Activated CD4-positive, alpha-beta memory T cell treated with anti-CD3 and anti-CD28 coated beads, Interleukin-2, amount 10 ng/mL, durations not matched to agents 7 days and 5 days (primary cell): ENCODE data around the gene MAST1. TPM values are rescaled to one million over a fixed set of nuclear protein-coding genes. Genes with fewer than 3 reads are reported as not detected.
A peak's percentile ranks its signal among the peaks of the same experiment; 100 is the strongest.

Experiments used
- CTCF ChIA-PET: fragments of 350-600 bp; sonication (Branson Sonifier 250); formaldehyde crosslinking; loops from one replicate; lab custom pipeline; 2021; ENCODE audit warnings: antibody characterized with exemption, inconsistent platforms; lab: Charles Lee
- POLR2A ChIA-PET: fragments of 350-600 bp; sonication (Branson Sonifier 250); formaldehyde crosslinking; loops from one replicate; lab custom pipeline; 2021; ENCODE audit warnings: antibody characterized with exemption; lab: Charles Lee
- DNase-seq: peaks from one replicate; pipeline ENCODE4 v3.0.0-alpha.2; 2020
- H3K27ac Mint-ChIP-seq: one replicate; pipeline ENCODE4 v1.8.0; 2021; ENCODE audit warnings: mild to moderate bottlenecking, mixed read lengths
- H3K27me3 Mint-ChIP-seq: one replicate; pipeline ENCODE4 v1.8.0; 2021; ENCODE audit warnings: mixed read lengths
- H3K36me3 Mint-ChIP-seq: one replicate; pipeline ENCODE4 v1.8.0; 2021; ENCODE audit warnings: low read depth, mixed read lengths
- H3K4me1 Mint-ChIP-seq: one replicate; pipeline ENCODE4 v1.8.0; 2021; ENCODE audit warnings: mixed read lengths
- H3K4me3 Mint-ChIP-seq: one replicate; pipeline ENCODE4 v1.8.0; 2021; ENCODE audit warnings: mild to moderate bottlenecking, mixed read lengths
- H3K9me3 Mint-ChIP-seq: one replicate; pipeline ENCODE4 v1.8.0; 2021; ENCODE audit warnings: mixed read lengths
- total RNA-seq, 2 experiments: library from RNA; stranded (reverse); gene quantifications; one replicate each; pipeline ENCODE4 v1.2.3, GENCODE V29; 2021

MAST1 gene
- total RNA-seq, 2 experiments from 2014 or later, result 1.1 to 2.1 TPM

- H3K9me3 Mint-ChIP-seq, result peaks cover 9% of the 10 kb centered on the region
- no peaks in the 10 kb centered on the region for H3K27me3 Mint-ChIP-seq
- CTCF ChIA-PET, result interaction anchor here (0.6 kb wide), 1 partner anchor 25 kb away, joined by 4 read pairs; no protein-coding TSS in a partner anchor
- no peak overlapping the region for H3K27ac Mint-ChIP-seq
- no peak overlapping the region for H3K4me3 Mint-ChIP-seq
- peaks cover 24% of the 10 kb centered on the region for H3K36me3 Mint-ChIP-seq
- POLR2A ChIA-PET, result interaction anchor here (0.7 kb wide), 1 partner anchor 48 kb away, joined by 3 read pairs; no protein-coding TSS in a partner anchor
- H3K4me1 Mint-ChIP-seq, result peaks cover 14% of the 10 kb centered on the region
- no peak for DNase-seq
Observed at GRCh38 chr19:12871681-12872080, 33.4 kb downstream of the MAST1 start.

GRCh38 chr19:12872255-12872654 is 33.9 kb downstream of the MAST1 start:
- H3K27me3 Mint-ChIP-seq, result no peaks in the 10 kb centered on the region
- no peak overlapping the region for H3K4me3 Mint-ChIP-seq
- peaks cover 10% of the 10 kb centered on the region for H3K4me1 Mint-ChIP-seq
- peaks cover 9% of the 10 kb centered on the region for H3K9me3 Mint-ChIP-seq
- no peak overlapping the region for H3K27ac Mint-ChIP-seq
- DNase-seq, result no peak
- ChIA-PET CTCF (interaction anchor here (1.0 to 1.3 kb wide), 5 partner anchors 8 to 93 kb away, joined by 4 to 11 read pairs (median 8); no protein-coding TSS in a partner anchor), POLR2A (interaction anchor here (1.3 to 1.5 kb wide), 2 partner anchors 13 to 135 kb away, joined by 3 to 10 read pairs; partner anchors contain the start of gene GET3)
- peaks cover 24% of the 10 kb centered on the region for H3K36me3 Mint-ChIP-seq

- H3K36me3 Mint-ChIP-seq, result peaks cover 28% of the 10 kb centered on the region
- no peaks in the 10 kb centered on the region for H3K27me3 Mint-ChIP-seq
- peaks cover 9% of the 10 kb centered on the region for H3K4me1 Mint-ChIP-seq
- peak; percentile 75 for DNase-seq
- H3K4me3 Mint-ChIP-seq, result peak overlapping the region; percentile 51
- CTCF ChIA-PET, result interaction anchor here (0.5 to 1.3 kb wide), 12 partner anchors 9 to 1391 kb away, joined by 3 to 11 read pairs (median 4); partner anchors contain the start of gene DHPS
- H3K27ac Mint-ChIP-seq, result peak overlapping the region; percentile 21
- POLR2A ChIA-PET, result interaction anchor here (0.8 to 1.6 kb wide), 4 partner anchors 9 to 279 kb away, joined by 3 to 10 read pairs (median 6); partner anchors contain the start of gene GET3
- peaks cover 9% of the 10 kb centered on the region for H3K9me3 Mint-ChIP-seq
Observed at GRCh38 chr19:12872941-12873890, 34.9 kb downstream of the MAST1 start.

GRCh38 chr19:12873891-12874745 is 35.8 kb downstream of the MAST1 start:
- H3K9me3 Mint-ChIP-seq, result peaks cover 9% of the 10 kb centered on the region
- peaks cover 11% of the 10 kb centered on the region for H3K4me1 Mint-ChIP-seq
- no peak overlapping the region for H3K4me3 Mint-ChIP-seq
- DNase-seq, result no peak
- H3K27ac Mint-ChIP-seq, result no peak overlapping the region
- H3K27me3 Mint-ChIP-seq, result no peaks in the 10 kb centered on the region
- CTCF ChIA-PET, result interaction anchor here (1.3 kb wide), 1 partner anchor 26 kb away, joined by 5 read pairs; no protein-coding TSS in a partner anchor
- H3K36me3 Mint-ChIP-seq, result peaks cover 35% of the 10 kb centered on the region
- POLR2A ChIA-PET, result interaction anchor here (1.6 kb wide), 1 partner anchor 8 kb away, joined by 8 read pairs; no protein-coding TSS in a partner anchor

GRCh38 chr19:12875086-12875485 is 36.8 kb downstream of the MAST1 start:
- no peaks in the 10 kb centered on the region for H3K27me3 Mint-ChIP-seq
- CTCF ChIA-PET, result interaction anchor here (1.3 kb wide), 1 partner anchor 90 kb away, joined by 3 read pairs; no protein-coding TSS in a partner anchor
- peaks cover 19% of the 10 kb centered on the region for H3K4me1 Mint-ChIP-seq
- peaks cover 9% of the 10 kb centered on the region for H3K9me3 Mint-ChIP-seq
- no peak overlapping the region for H3K27ac Mint-ChIP-seq
- no peak for DNase-seq
- no peak overlapping the region for H3K4me3 Mint-ChIP-seq
- POLR2A ChIA-PET, result interaction anchor here (3.0 kb wide), 1 partner anchor 10 kb away, joined by 9 read pairs; no protein-coding TSS in a partner anchor
- peaks cover 37% of the 10 kb centered on the region for H3K36me3 Mint-ChIP-seq

GRCh38 chr19:12880551-12881171 is 42.3 kb downstream of the MAST1 start:
- peaks cover 38% of the 10 kb centered on the region for H3K4me1 Mint-ChIP-seq
- no peaks in the 10 kb centered on the region for H3K27me3 Mint-ChIP-seq
- POLR2A ChIA-PET, result interaction anchor here (0.8 to 2.9 kb wide), 7 partner anchors 11 to 219 kb away, joined by 3 to 19 read pairs (median 3); partner anchors contain the start of genes GCDH, RAD23A and TRIR
- CTCF ChIA-PET, result interaction anchor here (0.9 to 2.8 kb wide), 7 partner anchors 10 to 180 kb away, joined by 3 to 26 read pairs (median 7); partner anchors contain the start of gene GCDH
- peaks cover 9% of the 10 kb centered on the region for H3K9me3 Mint-ChIP-seq
- H3K27ac Mint-ChIP-seq, result peak overlapping the region; percentile 60
- DNase-seq, result peak; percentile 21
- peak overlapping the region; percentile 83 for H3K4me3 Mint-ChIP-seq
- H3K36me3 Mint-ChIP-seq, result peaks cover 18% of the 10 kb centered on the region

GRCh38 chr19:12881172-12881808 is 43.0 kb downstream of the MAST1 start, which contains the start of gene DNASE2:
DNASE2 (minus strand) TSS chr19:12881449; CDS start chr19:12881375, 74 bp downstream.
- ChIA-PET CTCF (interaction anchor here (2.0 to 2.8 kb wide), 5 partner anchors 8 to 180 kb away, joined by 7 to 26 read pairs (median 11); partner anchors contain the start of gene GCDH), POLR2A (interaction anchor here (0.6 to 2.9 kb wide), 9 partner anchors 10 to 158 kb away, joined by 3 to 19 read pairs (median 4); partner anchors contain the start of genes GCDH, RAD23A, TNPO2 and TRIR)
- Mint-ChIP-seq H3K4me1 (peaks cover 40% of the 10 kb centered on the region), H3K27me3 (no peaks in the 10 kb centered on the region), H3K36me3 (peaks cover 18% of the 10 kb centered on the region), H3K9me3 (peaks cover 9% of the 10 kb centered on the region), H3K27ac (peak within 1 kb of the TSS; percentile 83), H3K4me3 (peak within 1 kb of the TSS; percentile 83)
- peak; percentile 94 for DNase-seq

GRCh38 chr19:12882589-12882988 is 44.3 kb downstream of the MAST1 start:
- no peaks in the 10 kb centered on the region for H3K27me3 Mint-ChIP-seq
- ChIA-PET POLR2A (interaction anchor here (0.8 to 2.9 kb wide), 6 partner anchors 9 to 159 kb away, joined by 3 to 19 read pairs (median 7); partner anchors contain the start of genes GCDH, TNPO2 and TRIR), CTCF (interaction anchor here (0.7 to 2.8 kb wide), 5 partner anchors 8 to 84 kb away, joined by 5 to 26 read pairs (median 11); partner anchors contain the start of gene GCDH)
- H3K9me3 Mint-ChIP-seq, result peaks cover 9% of the 10 kb centered on the region
- no peak for DNase-seq
- peaks cover 44% of the 10 kb centered on the region for H3K4me1 Mint-ChIP-seq
- H3K36me3 Mint-ChIP-seq, result peaks cover 18% of the 10 kb centered on the region
- H3K4me3 Mint-ChIP-seq, result peak overlapping the region; percentile 62
- H3K27ac Mint-ChIP-seq, result peak overlapping the region; percentile 49

- H3K9me3 Mint-ChIP-seq, result peaks cover 9% of the 10 kb centered on the region
- peak overlapping the region; percentile 82 for H3K4me3 Mint-ChIP-seq
- CTCF ChIA-PET, result interaction anchor here (1.4 to 4.4 kb wide), 2 partner anchors 49 to 81 kb away, joined by 15 to 56 read pairs; partner anchors contain the start of gene FARSA
- H3K36me3 Mint-ChIP-seq, result peaks cover 7% of the 10 kb centered on the region
- peaks cover 44% of the 10 kb centered on the region for H3K4me1 Mint-ChIP-seq
- no peaks in the 10 kb centered on the region for H3K27me3 Mint-ChIP-seq
- peak overlapping the region; percentile 21 for H3K27ac Mint-ChIP-seq
- DNase-seq, result no peak
- POLR2A ChIA-PET, result interaction anchor here (0.9 to 2.6 kb wide), 9 partner anchors 11 to 274 kb away, joined by 3 to 19 read pairs (median 4); partner anchors contain the start of genes ZNF490 and ZNF791
Observed at GRCh38 chr19:12884202-12884601, 45.9 kb downstream of the MAST1 start.

GRCh38 chr19:12884627-12884925 is 46.3 kb downstream of the MAST1 start:
- no peak for DNase-seq
- POLR2A ChIA-PET, result interaction anchor here (0.6 to 2.6 kb wide), 19 partner anchors 8 to 283 kb away, joined by 3 to 19 read pairs (median 4); partner anchors contain the start of genes RNASEH2A, ZNF490 and ZNF791
- Mint-ChIP-seq H3K4me1 (peaks cover 42% of the 10 kb centered on the region), H3K4me3 (peak overlapping the region; percentile 82), H3K27ac (peak overlapping the region; percentile 79), H3K27me3 (no peaks in the 10 kb centered on the region), H3K36me3 (peaks cover 7% of the 10 kb centered on the region), H3K9me3 (peaks cover 9% of the 10 kb centered on the region)
- CTCF ChIA-PET, result interaction anchor here (0.5 to 4.4 kb wide), 28 partner anchors 12 to 220 kb away, joined by 3 to 56 read pairs (median 4); partner anchors contain the start of genes CALR, FARSA, GET3 and RAD23A
